GM18499 (cell line): Measurements from ENCODE around the gene CDK9.
"Not testable (repeated sequence)": the region's sequence is repeated elsewhere in the genome, so short reads cannot be mapped to it uniquely, and the experiment has no call there.

Experiments used
- ATAC-seq: cut with Tn5 transposase; IDR thresholded peaks from one replicate; pipeline ENCODE4 v1.9.1; 2021; ENCODE audit warnings: moderate number of reproducible peaks; ENCODE audit not compliant: insufficient read depth, unreplicated experiment

The CDK9 gene

DNA sequence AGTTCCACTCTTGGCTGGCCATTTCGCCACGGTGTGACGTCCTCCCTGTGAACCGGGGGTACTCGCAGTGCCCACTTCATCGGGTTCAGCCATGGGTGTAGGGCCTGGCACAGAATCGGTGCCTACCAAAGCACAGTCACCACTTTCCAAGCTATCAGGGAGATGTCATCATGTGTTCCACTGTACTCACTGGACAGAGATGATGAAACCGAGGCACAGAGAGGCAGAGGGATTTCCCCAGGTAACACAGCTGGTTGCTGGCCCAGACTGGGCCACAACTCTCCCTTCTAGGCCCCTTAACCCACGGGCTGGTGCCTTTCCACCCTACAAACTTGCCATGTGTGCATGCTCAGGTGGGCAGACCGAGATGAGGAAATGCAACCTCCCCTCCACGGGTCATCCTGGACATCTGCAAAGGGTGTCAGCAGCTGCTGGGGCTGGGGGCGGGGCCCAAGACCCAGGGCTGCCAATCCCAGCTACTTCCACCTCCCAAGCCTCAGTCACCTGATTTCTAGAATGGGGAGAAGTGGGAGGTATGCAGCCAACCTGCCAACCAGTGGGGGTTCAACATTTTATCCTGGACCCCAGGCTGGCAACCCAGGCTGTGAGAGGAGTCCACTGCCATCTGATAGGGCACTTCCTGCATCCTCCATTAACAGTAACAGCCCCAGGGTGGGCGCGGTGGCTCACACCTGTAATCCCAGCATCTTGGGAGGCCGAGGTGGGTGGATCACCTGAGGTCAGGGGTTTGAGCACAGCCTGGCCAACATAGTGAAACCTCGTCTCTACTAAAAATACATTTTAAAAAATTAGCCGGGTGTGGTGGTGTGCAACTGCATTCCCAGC lies 6.5 kb upstream of the CDK9 start:
- no peak for ATAC-seq

DNA sequence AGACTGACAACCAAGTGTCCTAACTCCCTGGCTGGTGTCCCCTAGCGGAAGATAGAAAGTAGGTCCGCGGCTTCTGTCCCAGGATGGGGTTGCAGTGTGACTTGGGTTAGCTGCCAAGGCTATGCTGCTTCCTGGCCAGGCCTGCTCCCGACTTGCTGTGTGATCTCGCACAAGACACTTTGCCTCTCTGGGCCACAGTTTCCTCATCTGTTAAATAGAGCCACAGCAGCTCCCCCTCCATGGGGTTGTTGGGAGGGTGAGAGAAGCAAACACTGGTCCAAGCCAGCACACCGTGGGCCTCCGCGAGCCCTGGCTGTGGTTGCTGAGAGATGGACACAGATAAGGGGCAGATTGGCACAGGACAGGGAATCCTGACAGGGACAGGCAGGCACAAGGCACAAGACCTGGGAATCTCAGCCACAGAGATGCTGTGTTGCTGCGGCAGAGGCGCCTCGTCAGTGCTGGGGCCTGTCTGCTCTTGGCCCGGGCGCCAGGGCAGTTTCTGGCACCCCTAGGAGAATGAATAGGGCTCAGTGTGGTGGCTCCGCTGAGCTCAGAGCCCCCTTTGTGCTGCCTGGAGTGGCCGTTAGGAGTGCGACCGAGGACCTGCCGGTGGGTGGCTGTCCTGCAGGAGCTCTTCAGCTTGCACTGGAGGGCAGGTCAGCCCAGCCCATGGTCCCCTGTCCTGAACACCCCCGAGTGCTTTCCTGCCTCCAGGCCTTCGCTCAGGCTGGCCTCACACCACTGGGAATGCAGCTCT lies 5.5 kb upstream of the CDK9 start:
- ATAC-seq, result no peak

DNA sequence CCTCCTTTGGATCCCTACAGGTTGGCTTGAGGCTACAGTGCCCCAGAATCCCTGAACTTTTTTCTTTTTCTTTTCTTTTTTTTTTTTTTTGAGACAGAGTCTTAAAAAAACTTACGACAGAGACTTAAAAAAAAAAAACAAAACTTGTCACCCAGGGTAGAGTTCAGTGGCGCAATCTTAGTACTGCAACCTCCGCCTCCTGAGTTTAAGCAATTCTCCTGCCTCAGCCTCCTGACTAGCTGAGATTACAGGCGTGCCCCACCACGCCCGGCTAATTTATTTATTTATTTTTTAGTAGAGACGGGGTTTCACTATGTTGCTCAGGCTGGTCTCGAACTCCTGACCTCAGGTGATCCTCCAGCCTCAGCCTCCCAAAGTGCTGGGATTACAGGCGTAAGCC lies 4.9 kb upstream of the CDK9 start:
- ATAC-seq, result not testable (repeated sequence)

DNA sequence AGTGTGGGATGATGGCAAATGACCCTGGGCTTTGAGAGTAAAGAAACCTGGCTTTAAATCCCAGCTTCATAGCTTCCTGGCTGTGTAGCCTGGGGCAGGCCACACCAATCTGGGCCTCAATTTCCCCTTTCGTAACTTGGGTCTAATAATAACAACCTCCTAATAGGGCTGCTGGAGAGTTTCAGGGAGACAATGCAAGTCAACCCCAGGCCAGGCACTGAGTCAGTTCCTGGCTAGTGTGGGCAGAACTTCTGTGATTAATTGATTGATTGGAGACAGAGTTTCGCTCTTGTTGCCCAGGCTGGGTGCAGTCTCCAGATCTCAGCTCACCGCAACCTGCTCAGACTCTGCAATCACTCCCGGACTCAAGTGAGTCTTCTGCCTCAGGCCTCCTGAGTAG lies 4.0 kb upstream of the CDK9 start:
- ATAC-seq, result no peak

DNA sequence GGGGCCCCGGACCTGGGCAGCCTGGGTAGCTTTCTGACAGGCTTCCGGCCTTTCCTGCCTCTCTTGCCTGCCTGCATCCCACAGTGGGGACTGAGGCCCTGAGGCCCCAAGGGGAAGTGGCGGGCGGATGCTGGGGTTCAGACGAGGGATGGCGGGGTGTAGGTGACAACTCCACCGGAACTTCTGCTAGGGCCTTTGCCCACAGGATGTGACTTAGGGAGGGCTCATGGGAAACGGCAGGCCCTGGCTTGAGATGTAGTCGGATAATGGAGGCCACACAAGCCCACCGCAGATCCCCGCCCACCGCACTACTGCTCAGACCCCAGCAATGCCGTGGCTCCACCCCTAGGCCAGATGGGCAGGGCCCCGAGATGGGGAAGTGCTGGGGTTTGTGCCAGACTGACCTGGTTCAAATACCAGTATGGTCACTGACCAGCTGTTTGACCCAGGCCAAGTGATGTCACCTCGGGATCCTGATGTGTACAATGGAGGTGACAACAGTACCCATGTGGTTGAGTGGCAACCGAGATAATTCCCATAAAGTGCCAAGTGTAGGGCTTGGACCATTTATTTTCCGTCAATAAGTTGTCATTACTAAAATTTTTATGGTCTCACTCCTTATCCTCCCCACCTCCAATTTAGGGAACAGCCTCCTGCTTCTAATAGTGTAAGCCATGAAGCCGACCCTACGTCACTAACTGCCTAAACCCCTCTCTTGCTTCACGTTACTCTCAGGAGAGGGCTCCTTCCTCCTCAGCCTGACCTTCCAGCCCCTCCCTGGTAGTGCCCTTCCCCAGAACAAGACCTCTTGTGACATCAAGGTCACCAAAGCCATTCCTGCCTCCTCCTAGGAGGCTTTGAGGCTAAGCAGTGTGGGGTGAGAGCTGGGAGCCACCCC lies 2.5 kb upstream of the CDK9 start:
- no peak for ATAC-seq

DNA sequence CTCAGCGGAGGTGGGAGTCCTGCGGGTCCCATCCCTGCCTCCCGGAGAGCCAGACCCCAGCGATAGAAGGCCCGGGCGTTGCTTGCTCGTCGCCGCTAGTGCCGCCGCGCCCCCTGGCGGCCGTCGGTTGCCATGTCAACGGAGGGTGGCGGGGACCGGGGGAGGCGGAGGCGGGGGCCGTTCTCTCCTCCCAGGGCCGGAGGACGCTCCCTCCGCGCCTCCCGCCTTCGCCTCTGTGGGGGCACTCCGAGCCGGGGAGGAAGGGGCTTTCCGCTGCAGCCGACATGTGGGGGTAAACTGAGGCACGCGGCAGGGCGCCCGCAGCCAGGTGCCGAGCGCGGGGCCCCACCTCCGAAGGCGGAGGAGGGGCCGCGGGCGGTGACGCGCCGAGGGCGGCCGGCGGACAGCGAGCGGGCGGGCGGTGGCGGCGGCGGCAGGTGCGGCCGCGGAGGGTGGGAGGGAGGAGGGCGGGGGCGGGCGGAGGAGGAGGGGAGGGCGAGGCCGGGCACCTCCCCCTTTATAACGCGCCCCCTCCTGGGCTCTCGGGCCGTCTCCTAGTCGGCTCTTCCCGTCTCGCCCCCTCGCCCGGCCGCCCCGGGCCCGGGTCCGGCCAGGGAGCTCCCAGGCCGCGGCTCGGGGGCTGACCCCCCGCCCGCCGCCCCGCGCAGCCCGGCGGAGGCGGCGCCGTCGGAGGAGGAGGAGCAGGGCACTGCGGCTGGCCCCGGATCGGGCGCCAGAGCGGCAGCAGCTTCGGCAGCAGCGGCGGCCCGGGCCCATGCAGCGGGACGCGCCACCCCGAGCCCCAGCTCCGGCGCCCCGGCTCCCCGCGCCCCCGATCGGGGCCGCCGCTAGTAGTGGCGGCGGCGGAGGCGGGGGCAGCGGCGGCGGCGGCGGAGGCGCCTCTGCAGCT lies 556 bp upstream of the CDK9 start:
- ATAC-seq, result no peak

DNA sequence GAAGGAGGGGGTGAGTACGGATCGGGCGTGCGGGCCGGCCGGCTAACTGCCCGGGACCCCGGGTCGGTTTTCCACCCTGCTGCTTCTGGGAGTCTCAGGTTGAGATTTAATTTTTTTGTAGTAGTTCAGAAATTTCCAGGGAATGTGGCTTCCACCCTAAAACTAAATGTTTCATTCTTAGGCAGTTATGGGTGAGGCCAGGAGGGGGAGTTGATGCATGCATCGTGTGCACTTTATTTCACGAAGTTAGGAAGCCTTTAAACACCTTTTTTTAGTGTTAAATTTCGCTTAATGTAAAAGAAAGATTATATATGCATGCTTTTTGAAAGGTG lies 905 bp downstream of the CDK9 start:
- ATAC-seq, result no peak

DNA sequence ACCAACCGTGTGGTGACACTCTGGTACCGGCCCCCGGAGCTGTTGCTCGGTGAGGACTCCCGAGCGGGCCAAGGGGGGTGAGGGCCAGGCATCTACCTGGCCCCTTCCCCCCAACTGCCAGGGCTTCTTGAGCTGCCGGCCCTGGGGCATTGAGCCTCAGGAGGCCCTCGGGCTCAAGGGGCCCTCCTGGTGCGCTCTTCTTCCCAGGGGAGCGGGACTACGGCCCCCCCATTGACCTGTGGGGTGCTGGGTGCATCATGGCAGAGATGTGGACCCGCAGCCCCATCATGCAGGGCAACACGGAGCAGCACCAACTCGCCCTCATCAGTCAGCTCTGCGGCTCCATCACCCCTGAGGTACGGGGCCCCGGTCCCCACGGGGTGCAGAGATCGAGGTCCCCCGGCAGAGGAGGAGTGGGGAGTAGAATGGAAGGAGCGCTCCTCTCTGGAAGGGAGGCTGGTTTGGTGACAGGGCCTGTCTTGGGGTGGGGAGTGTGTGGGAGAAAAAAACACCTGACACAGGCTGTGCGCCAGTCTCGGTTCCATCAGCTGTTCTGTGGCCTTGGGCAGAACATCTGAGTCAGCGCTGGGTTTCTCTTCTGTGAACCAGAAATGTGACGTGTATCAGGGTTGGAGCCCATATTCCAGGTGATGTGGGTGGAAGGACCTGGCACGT lies 2.6 kb downstream of the CDK9 start:
- no peak for ATAC-seq

DNA sequence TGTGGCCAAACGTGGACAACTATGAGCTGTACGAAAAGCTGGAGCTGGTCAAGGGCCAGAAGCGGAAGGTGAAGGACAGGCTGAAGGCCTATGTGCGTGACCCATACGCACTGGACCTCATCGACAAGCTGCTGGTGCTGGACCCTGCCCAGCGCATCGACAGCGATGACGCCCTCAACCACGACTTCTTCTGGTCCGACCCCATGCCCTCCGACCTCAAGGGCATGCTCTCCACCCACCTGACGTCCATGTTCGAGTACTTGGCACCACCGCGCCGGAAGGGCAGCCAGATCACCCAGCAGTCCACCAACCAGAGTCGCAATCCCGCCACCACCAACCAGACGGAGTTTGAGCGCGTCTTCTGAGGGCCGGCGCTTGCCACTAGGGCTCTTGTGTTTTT lies 3.3 kb downstream of the CDK9 start:
- ATAC-seq, result no peak

DNA sequence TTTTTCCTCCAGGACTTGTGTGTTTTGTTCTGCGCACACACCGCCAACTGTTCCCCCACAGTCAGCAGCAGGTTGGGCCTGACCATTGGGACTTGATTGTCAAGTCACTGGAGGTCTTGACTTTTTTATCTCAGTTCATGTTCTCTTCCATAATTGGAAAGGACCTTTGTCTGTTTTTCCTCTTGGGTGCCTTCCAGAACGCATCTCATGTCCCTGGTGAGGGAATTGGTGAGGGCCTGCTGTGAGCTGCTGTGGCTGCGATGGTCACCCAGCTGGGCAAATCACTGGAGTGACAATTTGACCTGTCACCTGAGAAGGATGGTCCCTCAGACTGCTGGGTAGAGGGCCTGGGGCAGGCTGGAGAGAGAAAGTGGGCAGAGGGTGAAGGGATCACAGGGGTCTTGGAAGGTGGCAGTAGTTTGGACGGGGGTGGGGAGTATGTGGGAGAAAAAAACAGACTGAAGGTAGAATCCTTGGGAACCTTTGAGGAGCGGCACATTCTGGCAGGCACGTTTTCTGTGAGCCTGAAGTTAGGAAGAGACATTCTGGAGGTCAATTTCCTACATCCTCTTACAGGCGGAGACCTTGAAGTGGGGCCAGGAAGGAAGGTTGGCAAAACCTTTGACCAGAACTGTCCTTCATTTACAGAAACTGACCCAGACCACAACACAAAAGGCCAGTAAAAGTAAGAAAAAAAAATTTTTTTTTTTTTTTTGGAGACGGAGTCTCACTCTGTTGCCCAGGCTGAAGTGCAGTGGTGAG lies 4.4 kb downstream of the CDK9 start:
- ATAC-seq, result no peak

DNA sequence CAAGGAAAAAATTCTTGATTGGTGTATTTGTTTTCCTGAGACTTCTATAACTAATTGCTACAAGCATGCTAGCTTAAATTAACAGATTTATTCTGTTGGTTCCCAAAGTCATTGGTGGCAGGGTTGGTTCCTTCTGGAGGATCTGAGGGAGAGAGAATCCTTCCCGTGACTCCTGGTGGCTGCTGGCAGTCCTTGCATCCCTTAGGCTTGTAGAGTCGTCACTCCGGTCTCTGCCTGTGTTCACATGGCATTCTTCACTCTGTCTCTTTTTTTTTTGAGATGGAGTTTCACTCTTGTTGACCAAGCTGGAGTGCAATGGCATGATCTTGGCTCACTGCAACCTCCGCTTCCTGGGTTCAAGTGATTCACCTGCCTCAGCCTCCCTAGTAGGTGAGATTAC lies 5.3 kb downstream of the CDK9 start:
- ATAC-seq, result no peak

DNA sequence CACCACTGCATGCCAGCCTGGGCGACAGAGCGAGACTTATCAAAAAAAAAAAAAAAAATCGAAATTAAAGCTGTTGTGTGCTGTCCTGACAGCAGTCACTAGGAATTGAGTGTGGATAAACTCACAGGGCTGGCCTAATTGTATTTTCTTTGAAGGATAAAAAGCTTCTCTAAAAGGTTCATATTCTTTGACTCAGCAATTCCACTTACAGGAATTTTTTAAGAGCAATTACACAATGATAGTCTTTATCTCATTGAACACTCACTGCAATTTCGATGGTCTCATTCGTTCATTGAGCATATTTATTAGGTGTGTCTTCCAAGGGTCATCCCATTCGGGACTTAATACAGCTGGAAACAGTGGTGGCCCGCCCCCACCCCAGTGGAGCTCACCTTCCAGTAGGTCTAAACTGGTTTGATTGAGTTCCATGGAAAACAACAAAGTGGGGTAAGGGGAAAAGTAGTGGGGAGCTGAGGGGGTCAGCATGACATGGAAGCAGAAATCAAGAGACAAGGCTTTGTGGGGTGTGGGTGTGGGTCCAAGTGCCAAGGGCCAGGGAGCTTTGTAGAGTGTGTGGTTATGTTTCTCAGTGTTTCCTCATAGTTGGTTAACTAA lies 6.7 kb downstream of the CDK9 start:
- no peak for ATAC-seq

DNA sequence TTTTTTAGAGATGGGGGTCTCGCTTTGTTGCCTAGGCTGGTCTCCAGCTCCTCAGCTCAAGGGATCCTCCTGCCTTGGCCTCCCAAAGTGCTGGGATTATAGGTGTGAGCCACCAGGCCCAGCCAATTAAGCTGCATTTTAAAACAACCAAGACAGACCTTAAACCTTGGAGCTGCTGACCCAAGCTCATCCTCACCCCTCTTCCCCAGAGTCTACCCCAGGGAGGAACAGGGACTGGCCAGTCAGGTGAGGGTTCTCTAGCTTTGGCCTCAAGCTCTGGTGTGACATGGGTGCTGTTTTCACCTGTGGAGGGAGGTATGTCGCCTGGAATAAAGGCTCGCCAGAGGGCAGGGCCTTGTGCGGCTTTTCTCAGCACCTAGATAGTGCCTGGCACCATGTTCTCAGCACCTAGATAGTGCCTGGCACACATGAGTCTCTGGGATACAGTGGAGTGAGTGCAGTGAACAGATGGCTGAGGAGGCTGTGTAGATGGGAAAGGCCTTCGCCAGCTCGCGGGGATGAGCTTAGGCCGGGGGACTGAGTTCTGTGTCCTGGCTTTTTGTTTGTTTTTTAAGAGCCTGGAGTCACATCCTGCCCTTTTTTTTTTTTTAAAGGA lies 7.4 kb downstream of the CDK9 start:
- ATAC-seq, result no peak

DNA sequence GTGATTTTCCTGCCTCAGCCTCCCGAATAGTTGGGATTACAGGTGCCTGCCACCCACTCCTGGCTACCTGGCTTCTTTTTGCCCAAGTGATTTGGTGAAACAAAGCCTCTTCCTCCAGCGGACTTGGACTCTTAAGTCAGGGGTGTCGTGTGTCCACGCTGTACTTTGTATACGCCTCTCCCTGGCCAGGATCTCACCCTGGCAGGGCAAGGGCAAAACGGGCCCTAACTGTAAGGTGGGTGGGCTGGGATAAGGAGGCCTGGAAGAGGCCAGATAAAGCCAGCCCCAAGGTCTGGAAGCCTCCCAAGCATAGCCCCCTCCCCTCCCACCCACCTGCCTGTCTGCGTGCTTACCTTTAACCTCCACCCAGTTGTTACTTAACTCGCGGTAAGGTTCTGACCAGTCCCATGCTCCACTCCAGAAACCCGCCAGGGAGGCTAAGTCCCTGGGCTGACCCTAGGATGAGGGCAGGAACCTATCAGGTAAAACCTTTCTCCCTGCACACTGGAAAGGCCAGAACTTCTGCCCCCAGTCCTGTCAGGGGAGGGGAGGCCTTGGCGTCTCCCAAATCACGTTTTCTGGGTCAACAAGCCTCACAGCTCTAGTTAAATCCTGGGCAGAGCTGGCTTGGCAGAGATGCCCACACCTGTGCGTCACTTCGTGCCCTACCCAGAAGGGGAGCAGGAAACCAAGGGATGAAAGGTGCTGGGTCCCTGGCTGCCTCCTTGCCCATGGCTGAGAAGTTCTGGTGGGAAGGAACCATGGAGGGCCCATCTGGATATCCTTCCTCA lies 8.4 kb downstream of the CDK9 start:
- ATAC-seq, result no peak

DNA sequence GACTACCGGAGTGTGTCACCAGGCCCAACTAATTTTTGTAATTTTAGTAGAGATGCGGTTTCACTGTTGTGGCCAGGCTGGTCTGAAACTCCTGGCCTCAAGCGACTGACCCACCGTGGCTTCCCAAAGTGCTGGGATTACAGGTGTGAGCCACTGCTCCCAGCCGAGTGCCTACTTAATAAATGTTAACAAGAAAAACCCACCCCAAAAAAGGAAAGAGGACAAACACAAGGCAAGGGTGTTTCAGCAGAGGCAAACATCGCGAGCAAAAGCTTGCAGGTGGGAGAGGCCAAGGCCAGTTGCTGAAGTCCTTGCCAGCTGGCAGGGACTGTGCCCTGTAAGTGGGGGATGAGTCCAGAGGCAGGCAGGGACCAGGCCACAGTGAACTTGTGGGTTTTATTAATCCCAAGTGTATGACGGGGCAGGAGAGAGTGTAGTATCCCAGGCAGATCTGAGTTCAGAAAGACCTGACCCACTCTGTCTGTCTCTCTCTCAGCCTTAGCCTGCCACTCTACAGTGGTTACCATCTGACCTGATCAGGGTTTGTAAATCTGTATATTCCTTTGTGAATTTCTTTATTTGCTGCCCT lies 10.5 kb downstream of the CDK9 start:
- ATAC-seq, result no peak

DNA sequence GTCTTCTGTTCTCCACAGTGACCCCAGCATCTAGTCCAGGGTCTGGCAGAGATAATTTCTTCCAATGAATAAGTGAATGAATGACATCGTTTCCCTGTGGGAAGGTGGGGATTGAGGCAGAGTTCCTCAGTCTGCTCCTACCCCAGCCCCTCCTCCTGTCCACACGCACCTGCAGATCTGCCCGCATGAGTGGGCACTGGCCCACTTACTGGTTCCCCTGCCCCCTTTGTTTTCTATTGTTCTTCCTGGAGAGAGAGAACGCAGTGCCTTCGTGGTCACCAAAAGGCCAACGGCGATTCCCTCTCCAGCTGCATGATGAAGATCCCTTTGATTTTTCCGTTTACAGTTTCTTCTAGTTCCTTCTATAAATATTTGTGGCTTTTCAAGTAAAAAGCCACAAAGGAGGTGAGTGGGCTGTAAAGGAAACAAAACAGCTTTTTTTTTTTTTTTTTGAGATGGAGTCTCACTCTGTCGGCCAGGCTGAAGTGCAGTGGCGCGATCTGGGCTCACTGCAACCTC lies 11.1 kb downstream of the CDK9 start:
- no peak for ATAC-seq
